Measurements from ENCODE around the gene CYP19A1.

Gene CYP19A1

DNA sequence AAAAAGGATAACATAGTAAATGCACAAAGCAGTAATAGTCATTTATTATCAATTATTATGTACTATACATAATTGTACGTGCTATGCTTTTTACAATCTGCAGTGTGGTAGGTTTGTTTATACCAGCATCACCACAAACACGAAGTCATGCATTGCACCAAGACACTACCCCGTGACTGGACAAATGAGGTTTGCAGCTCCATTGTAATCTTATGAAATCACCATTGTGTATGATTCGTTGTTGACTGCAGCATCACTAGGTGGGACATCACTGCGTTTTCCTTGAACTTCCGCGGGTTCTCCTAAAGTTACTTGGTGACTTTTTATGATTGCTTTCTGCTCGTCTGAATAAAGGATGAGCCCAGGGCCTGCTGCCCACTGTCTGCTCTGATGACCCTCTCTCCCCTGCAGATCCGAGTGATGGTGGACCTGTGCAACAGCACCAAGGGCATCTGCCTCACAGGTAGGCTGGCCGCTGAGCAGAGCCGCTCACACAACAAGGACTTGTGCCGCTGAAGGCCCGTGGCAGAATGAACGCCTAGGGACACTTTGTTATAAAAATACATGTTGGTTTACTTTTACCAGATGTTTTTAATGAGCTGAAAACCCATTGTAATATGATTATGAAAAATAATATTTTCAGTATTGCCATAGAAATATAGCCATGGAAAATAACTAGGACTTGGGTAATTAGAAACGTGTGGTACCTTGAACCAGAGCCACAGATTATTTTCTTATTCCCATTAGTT is 38.8 kb upstream of the CYP19A1 start:
- H2AFZ ChIP-seq = no peak overlapping the region
- no peak overlapping the region for H3K4me3 ChIP-seq (ENCODE audit: low read depth, low read length)
- no peak overlapping the region for H3K9ac ChIP-seq
- TF ChIP-seq CTCF (IDR thresholded peaks at IDR 0.05) = no peak
- H3K4me1 ChIP-seq = no peaks in the 10 kb centered on the region
- no peak overlapping the region for H3K27ac ChIP-seq
- H3K9me3 ChIP-seq (ENCODE audit: control insufficient read depth, low read length) = no peaks in the 10 kb centered on the region
- H3K4me2 ChIP-seq (ENCODE audit: low read length) = no peak overlapping the region
- no peaks in the 10 kb centered on the region for H3K27me3 ChIP-seq (ENCODE audit: control insufficient read depth, insufficient read depth, low read length)
- no peaks in the 10 kb centered on the region for H3K79me2 ChIP-seq
- no peaks in the 10 kb centered on the region for H3K36me3 ChIP-seq (ENCODE audit: control insufficient read depth, insufficient read depth, low read length)

GRCh38 chr15:51375966-51376640 is 37.7 kb upstream of the CYP19A1 start:
- Histone ChIP-seq H3K9me3 (ENCODE audit: control insufficient read depth, low read length) (no peaks in the 10 kb centered on the region), H3K27me3 (ENCODE audit: control insufficient read depth, insufficient read depth, low read length) (no peaks in the 10 kb centered on the region), H3K79me2 (no peaks in the 10 kb centered on the region), H3K27ac (no peak overlapping the region), H2AFZ (no peak overlapping the region), H3K9ac (no peak overlapping the region), H3K4me3 (ENCODE audit: low read depth, low read length) (no peak overlapping the region), H3K36me3 (ENCODE audit: control insufficient read depth, insufficient read depth, low read length) (no peaks in the 10 kb centered on the region), H3K4me2 (ENCODE audit: low read length) (no peak overlapping the region), H3K4me1 (no peaks in the 10 kb centered on the region)
- no peak for TF ChIP-seq CTCF (IDR thresholded peaks at IDR 0.05)

- no peak for TF ChIP-seq CTCF (IDR thresholded peaks at IDR 0.05)
- H3K36me3 ChIP-seq (ENCODE audit: control insufficient read depth, insufficient read depth, low read length) = no peaks in the 10 kb centered on the region
- H3K9me3 ChIP-seq (ENCODE audit: control insufficient read depth, low read length) = no peaks in the 10 kb centered on the region
- no peak overlapping the region for H3K4me3 ChIP-seq (ENCODE audit: low read depth, low read length)
- H3K27me3 ChIP-seq (ENCODE audit: control insufficient read depth, insufficient read depth, low read length) = no peaks in the 10 kb centered on the region
- no peak overlapping the region for H3K9ac ChIP-seq
- no peak overlapping the region for H2AFZ ChIP-seq
- no peak overlapping the region for H3K27ac ChIP-seq
- H3K4me2 ChIP-seq (ENCODE audit: low read length) = no peak overlapping the region
- H3K4me1 ChIP-seq = no peaks in the 10 kb centered on the region
- H3K79me2 ChIP-seq = no peaks in the 10 kb centered on the region
These were observed 35.7 kb upstream of the CYP19A1 start for GRCh38 chr15:51374131-51374530.

DNA sequence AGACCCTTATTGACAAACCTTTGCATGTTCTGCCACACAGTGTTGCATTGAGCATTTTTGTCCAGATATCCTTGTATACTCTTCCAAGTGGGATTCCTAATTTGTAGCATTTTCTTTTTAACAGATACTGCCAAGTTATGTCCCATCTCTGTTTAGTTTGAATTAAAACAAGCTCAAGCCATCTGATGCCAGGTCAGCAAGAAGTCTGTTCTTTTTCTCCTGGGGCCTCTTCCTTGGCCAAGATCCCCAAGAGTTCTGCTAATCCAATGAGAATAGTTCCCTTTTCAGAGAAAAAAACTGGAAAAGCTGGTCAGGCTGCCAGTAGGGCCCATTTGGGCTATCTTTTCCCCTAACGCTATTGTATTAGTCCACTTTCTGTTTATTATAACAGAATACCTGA is 32.9 kb upstream of the CYP19A1 start:
- Histone ChIP-seq H3K27me3 (ENCODE audit: control insufficient read depth, insufficient read depth, low read length) (no peaks in the 10 kb centered on the region), H3K4me2 (ENCODE audit: low read length) (no peak overlapping the region), H3K27ac (no peak overlapping the region), H2AFZ (no peak overlapping the region), H3K9ac (no peak overlapping the region), H3K4me3 (ENCODE audit: low read depth, low read length) (no peak overlapping the region), H3K9me3 (ENCODE audit: control insufficient read depth, low read length) (no peaks in the 10 kb centered on the region), H3K36me3 (ENCODE audit: control insufficient read depth, insufficient read depth, low read length) (no peaks in the 10 kb centered on the region), H3K79me2 (no peaks in the 10 kb centered on the region), H3K4me1 (no peaks in the 10 kb centered on the region)
- no peak for TF ChIP-seq CTCF (IDR thresholded peaks at IDR 0.05)

GRCh38 chr15:51369451-51369761 is 31.0 kb upstream of the CYP19A1 start:
- Histone ChIP-seq H3K9ac (no peak overlapping the region), H2AFZ (no peak overlapping the region), H3K36me3 (ENCODE audit: control insufficient read depth, insufficient read depth, low read length) (no peaks in the 10 kb centered on the region), H3K4me1 (no peaks in the 10 kb centered on the region), H3K9me3 (ENCODE audit: control insufficient read depth, low read length) (no peaks in the 10 kb centered on the region), H3K27me3 (ENCODE audit: control insufficient read depth, insufficient read depth, low read length) (no peaks in the 10 kb centered on the region), H3K27ac (no peak overlapping the region), H3K79me2 (no peaks in the 10 kb centered on the region), H3K4me3 (ENCODE audit: low read depth, low read length) (no peak overlapping the region), H3K4me2 (ENCODE audit: low read length) (no peak overlapping the region)
- no peak for TF ChIP-seq CTCF (IDR thresholded peaks at IDR 0.05)
